Loucy (cell line): Measurements from ENCODE around the gene COQ8B.

Experiments used
- H2AFZ ChIP-seq: fragments of 200-600 bp; sonication (generic); 2 replicates; pipeline ENCODE4 v1.6.0; 2016; ENCODE audit warnings: antibody characterized with exemption, mild to moderate bottlenecking, low read length, moderate library complexity
- H3F3A ChIP-seq: fragments of 200-600 bp; 2 replicates; pipeline ENCODE4 v1.6.0; 2016; ENCODE audit warnings: antibody characterized with exemption, low read depth, mild to moderate bottlenecking
- H3K27me3 ChIP-seq: fragments of 200-600 bp; sonication (generic); 2 replicates; pipeline ENCODE4 v1.6.1; 2014; ENCODE audit warnings: low read length, mild to moderate bottlenecking; ENCODE audit not compliant: insufficient read depth, poor library complexity, severe bottlenecking
- H3K36me3 ChIP-seq: fragments of 200-600 bp; sonication (generic); 2 replicates; pipeline ENCODE4 v1.6.1; 2016; ENCODE audit warnings: low read length; ENCODE audit not compliant: insufficient read depth
- H3K4me1 ChIP-seq: fragments of 200-600 bp; sonication (generic); 2 replicates; pipeline ENCODE4 v1.5.1; 2014; ENCODE audit warnings: low read length, mild to moderate bottlenecking; ENCODE audit not compliant: insufficient read depth, poor library complexity, severe bottlenecking
- H3K4me2 ChIP-seq: fragments of 200-600 bp; sonication (generic); 2 replicates; pipeline ENCODE4 v1.6.0; 2014; ENCODE audit warnings: antibody characterized with exemption, low read length, low read depth, mild to moderate bottlenecking; ENCODE audit not compliant: poor library complexity, severe bottlenecking
- H3K4me3 ChIP-seq: fragments of 200-600 bp; sonication (generic); 2 replicates; pipeline ENCODE4 v1.5.1; 2014; ENCODE audit warnings: low read length, mild to moderate bottlenecking, mixed read lengths; ENCODE audit not compliant: poor library complexity, severe bottlenecking
- H3K79me2 ChIP-seq: fragments of 200-600 bp; sonication (generic); 2 replicates; pipeline ENCODE4 v1.6.1; 2014; ENCODE audit warnings: low read length; ENCODE audit not compliant: insufficient read depth
- H3K9ac ChIP-seq: fragments of 200-600 bp; sonication (generic); 2 replicates; pipeline ENCODE4 v1.6.0; 2014; ENCODE audit warnings: mild to moderate bottlenecking, low read depth, low read length, moderate library complexity; ENCODE audit not compliant: poor library complexity, severe bottlenecking
- H3K9me2 ChIP-seq: fragments of 200-600 bp; sonication (generic); replicated peaks from 2 replicates; pipeline ENCODE4 v1.6.1; 2016; ENCODE audit warnings: low read depth, low read length, mixed read lengths
- H3K9me3 ChIP-seq: fragments of 200-600 bp; sonication (generic); 2 replicates; pipeline ENCODE4 v1.6.1; 2014; ENCODE audit warnings: mild to moderate bottlenecking, antibody characterized with exemption, low read length, low read depth; ENCODE audit not compliant: insufficient read depth
- H4K20me1 ChIP-seq: fragments of 200-600 bp; sonication (generic); 2 replicates; pipeline ENCODE4 v1.6.0; 2014; ENCODE audit warnings: antibody characterized with exemption, low read length, mild to moderate bottlenecking; ENCODE audit not compliant: insufficient read depth, poor library complexity, severe bottlenecking
- EZH2phosphoT487 ChIP-seq: fragments of 200-600 bp; IDR thresholded peaks from 2 replicates; pipeline ENCODE4 v1.6.1; 2018; ENCODE audit warnings: antibody characterized with exemption, mild to moderate bottlenecking, moderate library complexity, borderline replicate concordance
- TF ChIP-seq, protein P1 (sequence below): fragments of 200-600 bp; sonication (generic); conservative IDR thresholded peaks from 2 replicates; pipeline ENCODE4 v1.5.1; 2014; ENCODE audit warnings: mild to moderate bottlenecking, antibody characterized with exemption, low read length

Gene COQ8B

DNA sequence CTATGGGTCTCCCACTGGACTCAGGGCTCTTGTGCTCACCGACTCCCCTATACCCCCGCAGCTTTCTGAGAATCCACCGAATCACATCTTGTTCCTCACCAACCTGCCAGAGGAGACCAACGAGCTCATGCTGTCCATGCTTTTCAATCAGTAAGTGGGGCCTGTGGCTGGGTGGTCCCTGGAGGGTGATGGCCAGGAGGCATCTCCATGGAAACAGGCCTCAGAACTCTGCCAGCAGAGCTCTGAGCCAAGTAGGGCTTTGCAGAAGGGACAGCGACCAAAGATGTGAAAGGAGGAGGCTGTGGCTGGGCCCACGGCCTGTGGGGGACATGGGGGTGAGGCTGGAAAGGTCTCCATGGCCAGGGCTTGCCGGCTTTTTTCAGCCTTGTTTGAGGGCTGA is 46.8 kb upstream of the COQ8B start:
- no peak for TF ChIP-seq EZH2phosphoT487
- TF ChIP-seq, protein P1, sequence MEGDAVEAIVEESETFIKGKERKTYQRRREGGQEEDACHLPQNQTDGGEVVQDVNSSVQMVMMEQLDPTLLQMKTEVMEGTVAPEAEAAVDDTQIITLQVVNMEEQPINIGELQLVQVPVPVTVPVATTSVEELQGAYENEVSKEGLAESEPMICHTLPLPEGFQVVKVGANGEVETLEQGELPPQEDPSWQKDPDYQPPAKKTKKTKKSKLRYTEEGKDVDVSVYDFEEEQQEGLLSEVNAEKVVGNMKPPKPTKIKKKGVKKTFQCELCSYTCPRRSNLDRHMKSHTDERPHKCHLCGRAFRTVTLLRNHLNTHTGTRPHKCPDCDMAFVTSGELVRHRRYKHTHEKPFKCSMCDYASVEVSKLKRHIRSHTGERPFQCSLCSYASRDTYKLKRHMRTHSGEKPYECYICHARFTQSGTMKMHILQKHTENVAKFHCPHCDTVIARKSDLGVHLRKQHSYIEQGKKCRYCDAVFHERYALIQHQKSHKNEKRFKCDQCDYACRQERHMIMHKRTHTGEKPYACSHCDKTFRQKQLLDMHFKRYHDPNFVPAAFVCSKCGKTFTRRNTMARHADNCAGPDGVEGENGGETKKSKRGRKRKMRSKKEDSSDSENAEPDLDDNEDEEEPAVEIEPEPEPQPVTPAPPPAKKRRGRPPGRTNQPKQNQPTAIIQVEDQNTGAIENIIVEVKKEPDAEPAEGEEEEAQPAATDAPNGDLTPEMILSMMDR = no peak
- no peaks in the 10 kb centered on the region for H3K9me2 ChIP-seq
- no peak overlapping the region for H3K4me2 ChIP-seq
- no peaks in the 10 kb centered on the region for H3K9me3 ChIP-seq
- H3K27me3 ChIP-seq = no peaks in the 10 kb centered on the region
- no peaks in the 10 kb centered on the region for H3K4me1 ChIP-seq
- peaks cover 38% of the 10 kb centered on the region for H3K79me2 ChIP-seq
- no peak overlapping the region for H2AFZ ChIP-seq
- peaks cover 16% of the 10 kb centered on the region for H4K20me1 ChIP-seq
- peaks cover 76% of the 10 kb centered on the region; the same call in 1 of the 2 replicates for H3K36me3 ChIP-seq
- no peak overlapping the region for H3K4me3 ChIP-seq
- no peaks in the 10 kb centered on the region for H3F3A ChIP-seq
- H3K9ac ChIP-seq = no peak overlapping the region

DNA sequence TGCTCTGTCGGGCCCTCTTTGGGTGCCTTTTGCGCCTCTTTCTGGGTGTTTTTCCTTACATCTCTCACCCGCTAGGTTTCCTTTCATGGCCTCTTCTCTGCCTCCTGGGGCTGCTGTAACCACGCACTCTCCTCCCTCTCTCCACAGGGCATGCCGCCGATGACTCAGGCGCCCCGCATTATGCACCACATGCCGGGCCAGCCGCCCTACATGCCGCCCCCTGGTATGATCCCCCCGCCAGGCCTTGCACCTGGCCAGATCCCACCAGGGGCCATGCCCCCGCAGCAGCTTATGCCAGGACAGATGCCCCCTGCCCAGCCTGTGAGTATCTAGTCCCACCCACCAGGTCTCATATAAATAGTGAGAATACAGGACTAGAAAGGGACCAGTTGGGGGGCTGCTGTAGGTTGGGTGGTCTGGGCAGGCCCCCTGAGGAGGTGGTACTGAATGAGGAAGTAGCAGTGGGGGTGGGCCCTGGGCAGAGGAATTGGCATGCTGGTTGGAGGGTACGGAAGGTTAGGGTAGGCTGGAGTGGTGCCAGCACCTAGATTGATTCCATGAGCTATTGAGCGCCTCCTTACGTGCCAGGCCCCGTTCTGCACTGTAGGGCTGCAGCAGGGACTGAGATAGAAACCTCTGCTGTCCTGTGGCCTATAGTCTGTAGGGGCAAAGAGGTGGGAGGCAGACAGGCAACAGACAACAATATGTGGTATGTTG is 46.2 kb upstream of the COQ8B start:
- Histone ChIP-seq H3K27me3 (no peaks in the 10 kb centered on the region), H3K4me2 (no peak overlapping the region), H4K20me1 (peaks cover 19% of the 10 kb centered on the region), H2AFZ (no peak overlapping the region), H3K4me3 (no peak overlapping the region), H3K4me1 (no peaks in the 10 kb centered on the region), H3K79me2 (peaks cover 44% of the 10 kb centered on the region), H3K9me2 (no peaks in the 10 kb centered on the region), H3K9ac (no peak overlapping the region), H3K9me3 (no peaks in the 10 kb centered on the region), H3F3A (no peaks in the 10 kb centered on the region), H3K36me3 (peaks cover 81% of the 10 kb centered on the region; the same call in 1 of the 2 replicates)
- no peak for TF ChIP-seq EZH2phosphoT487
- TF ChIP-seq, protein P1 = no peak

DNA sequence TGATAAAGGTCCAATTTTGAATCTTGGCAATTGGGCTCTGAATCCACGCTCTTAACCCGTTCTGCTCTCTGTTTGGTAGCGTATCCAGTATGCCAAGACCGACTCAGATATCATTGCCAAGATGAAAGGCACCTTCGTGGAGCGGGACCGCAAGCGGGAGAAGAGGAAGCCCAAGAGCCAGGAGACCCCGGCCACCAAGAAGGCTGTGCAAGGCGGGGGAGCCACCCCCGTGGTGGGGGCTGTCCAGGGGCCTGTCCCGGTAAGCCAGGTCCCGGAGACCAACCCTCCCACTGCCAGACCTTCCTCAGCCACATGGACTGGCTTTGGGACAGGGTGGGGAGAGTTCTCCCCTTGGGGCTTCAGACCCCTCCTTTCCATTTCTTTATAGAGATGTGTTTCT is 42.7 kb upstream of the COQ8B start:
- Histone ChIP-seq H3K4me1 (peaks cover 29% of the 10 kb centered on the region), H4K20me1 (peaks cover 50% of the 10 kb centered on the region), H3K4me3 (no peak overlapping the region), H3F3A (no peaks in the 10 kb centered on the region), H2AFZ (no peak overlapping the region), H3K9me2 (no peaks in the 10 kb centered on the region), H3K9me3 (no peaks in the 10 kb centered on the region), H3K79me2 (peaks cover 77% of the 10 kb centered on the region), H3K4me2 (no peak overlapping the region), H3K9ac (no peak overlapping the region), H3K27me3 (no peaks in the 10 kb centered on the region), H3K36me3 (peaks cover 75% of the 10 kb centered on the region; the same call in 1 of the 2 replicates)
- TF ChIP-seq, protein P1 = no peak
- no peak for TF ChIP-seq EZH2phosphoT487
